Suprapubic skin (tissue), 4 donors: ENCODE results near the gene MKX. TPM values are rescaled to one million over a fixed set of nuclear protein-coding genes. Genes with fewer than 3 reads are reported as not detected.

ENCODE experiments used
- DNase-seq, 2 donors: peaks; one replicate each; pipeline ENCODE4 v3.0.0-alpha.2; 2019; ENCODE audit warnings: low spot score in 2 of 2
- H3K27ac ChIP-seq: fragments of 200-600 bp; sonication (generic); one replicate; pipeline ENCODE4 v1.5.1; 2019
- H3K27me3 ChIP-seq: fragments of 200-600 bp; sonication (generic); one replicate; pipeline ENCODE4 v1.5.1; 2019
- H3K36me3 ChIP-seq: fragments of 200-600 bp; sonication (generic); one replicate; pipeline ENCODE4 v1.5.1; 2019
- H3K4me1 ChIP-seq: fragments of 200-600 bp; sonication (generic); one replicate; pipeline ENCODE4 v1.5.1; 2019
- H3K4me3 ChIP-seq: fragments of 200-600 bp; sonication (generic); one replicate; pipeline ENCODE4 v1.5.1; 2019; ENCODE audit warnings: mild to moderate bottlenecking
- H3K9me3 ChIP-seq: fragments of 200-600 bp; sonication (generic); one replicate; pipeline ENCODE4 v1.5.1; 2019
- CTCF ChIP-seq, 2 donors: fragments of 200-600 bp in 1 of 2; fragments of 450-650 bp in 1 of 2; sonication (generic) in 1 of 2; IDR thresholded peaks; one replicate each; pipeline ENCODE4 v1.5.1; 2016 to 2019; ENCODE audit warnings: antibody characterized with exemption in 2 of 2, mild to moderate bottlenecking in 1 of 2, moderate library complexity in 1 of 2
- EP300 ChIP-seq: sonication (generic); formaldehyde crosslinking; IDR thresholded peaks from one replicate; pipeline ENCODE4 v1.6.1; 2017; ENCODE audit warnings: antibody characterized with exemption
- POLR2A ChIP-seq, 2 donors: fragments of 450-650 bp; IDR thresholded peaks; one replicate each; pipeline ENCODE4 v1.6.1; 2017; ENCODE audit warnings: antibody characterized with exemption in 2 of 2, mild to moderate bottlenecking in 2 of 2, moderate library complexity in 2 of 2
- POLR2AphosphoS5 ChIP-seq, 3 donors: sonication (generic); formaldehyde crosslinking; IDR thresholded peaks; one replicate each; pipeline ENCODE4 v1.6.1; 2017; ENCODE audit warnings: antibody characterized with exemption in 3 of 3
- WGBS: methylation state at CpG from one replicate; pipeline ENCODE4 v1.1.5; 2018; 5-methylcytosine and 5-hydroxymethylcytosine counted together
- total RNA-seq, 4 donors: library from RNA; depleted of rRNA; stranded (reverse); fragments of >200 nt; gene quantifications; one replicate each; pipeline ENCODE4 v1.1.0, GENCODE V29; 2016

MKX gene
- total RNA-seq, 4 donors from 2014 or later, result 0.25 to 0.68 (median 0.55) TPM

GRCh38 chr10:27779462-27780015 lies 33.9 kb upstream of the MKX start:
- WGBS, result 54% methylated on average over 9 of the region's 9 CpGs
- TF ChIP-seq EP300 (no peak), CTCF (IDR thresholded peaks at IDR 0.05) (no peak), POLR2A (IDR thresholded peaks at IDR 0.05) (no peak), POLR2AphosphoS5 (IDR thresholded peaks at IDR 0.05) (no peak)

DNA sequence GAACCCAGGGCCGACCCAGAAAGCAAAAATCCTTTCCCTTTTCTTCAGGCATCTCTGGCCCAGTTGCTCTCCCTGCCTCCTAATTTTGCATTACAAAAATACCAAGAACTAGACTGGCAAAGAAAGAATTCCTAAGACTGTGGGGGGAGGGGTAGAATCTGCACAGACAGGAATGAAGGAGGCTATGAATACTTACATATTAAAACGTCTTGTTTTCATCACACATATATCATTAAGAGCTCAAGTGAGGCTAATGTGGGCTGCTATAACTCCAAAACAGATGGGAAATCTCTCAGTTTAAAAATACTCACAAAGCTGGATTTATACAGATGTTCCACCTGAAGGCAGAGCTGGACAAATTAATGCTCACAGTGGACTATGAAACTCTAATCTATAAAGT lies 29.2 kb upstream of the MKX start:
- DNase-seq, result no peak
- no peak for TF ChIP-seq CTCF (IDR thresholded peaks at IDR 0.05)
- TF ChIP-seq POLR2AphosphoS5 (IDR thresholded peaks at IDR 0.05), result no peak
- no peak for TF ChIP-seq POLR2A (IDR thresholded peaks at IDR 0.05)
- TF ChIP-seq EP300, result no peak
- Histone ChIP-seq H3K4me1 (no peaks in the 10 kb centered on the region), H3K4me3 (no peak overlapping the region), H3K27me3 (peaks cover 31% of the 10 kb centered on the region), H3K9me3 (no peaks in the 10 kb centered on the region), H3K36me3 (no peaks in the 10 kb centered on the region), H3K27ac (no peak overlapping the region)
- WGBS, result 28% methylated on average over 2 of the region's 2 CpGs

More at GRCh38 chr10:27779462-27780015, 33.9 kb upstream of the MKX start:
- Histone ChIP-seq H3K4me3 (no peak overlapping the region), H3K36me3 (no peaks in the 10 kb centered on the region), H3K4me1 (no peaks in the 10 kb centered on the region), H3K27me3 (peaks cover 15% of the 10 kb centered on the region), H3K27ac (no peak overlapping the region), H3K9me3 (no peaks in the 10 kb centered on the region)
- no peak for DNase-seq

GRCh38 chr10:27771231-27771630 lies 25.6 kb upstream of the MKX start:
- no peak overlapping the region for H3K4me3 ChIP-seq
- H3K4me1 ChIP-seq, result no peaks in the 10 kb centered on the region
- H3K27ac ChIP-seq, result no peak overlapping the region
- DNase-seq, result no peak
- TF ChIP-seq POLR2A (IDR thresholded peaks at IDR 0.05), result no peak
- TF ChIP-seq CTCF (IDR thresholded peaks at IDR 0.05), result no peak
- no peak for TF ChIP-seq POLR2AphosphoS5 (IDR thresholded peaks at IDR 0.05)
- no peak for TF ChIP-seq EP300
- H3K36me3 ChIP-seq, result no peaks in the 10 kb centered on the region
- H3K9me3 ChIP-seq, result no peaks in the 10 kb centered on the region
- H3K27me3 ChIP-seq, result peaks cover 22% of the 10 kb centered on the region
- 81% methylated on average over 4 of the region's 4 CpGs for WGBS

- 88% methylated on average over 2 of the region's 2 CpGs for WGBS
- no peak for DNase-seq
These were observed 24.6 kb upstream of the MKX start for GRCh38 chr10:27770181-27770580.

DNA sequence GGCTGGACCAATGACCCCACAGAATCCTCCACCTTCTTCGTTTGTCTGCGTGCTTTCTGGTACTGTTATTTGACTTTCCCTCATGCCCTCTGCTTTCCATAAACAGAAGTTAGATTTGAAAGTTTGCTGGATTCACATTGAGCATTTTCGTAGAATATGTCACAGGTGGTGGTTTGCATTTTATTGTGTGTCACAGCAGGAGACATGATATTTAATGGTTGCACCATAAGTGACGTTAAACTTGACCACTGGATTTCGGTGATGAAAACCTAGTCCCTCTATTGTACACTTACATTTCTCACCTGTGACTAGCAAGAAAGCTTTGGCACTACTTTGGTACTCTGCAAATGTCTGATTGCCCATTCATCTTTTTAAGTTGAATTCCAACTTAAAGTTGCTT lies 15.2 kb upstream of the MKX start:
- TF ChIP-seq POLR2A (IDR thresholded peaks at IDR 0.05), result no peak
- TF ChIP-seq EP300, result no peak
- no peak for TF ChIP-seq CTCF (IDR thresholded peaks at IDR 0.05)
- TF ChIP-seq POLR2AphosphoS5 (IDR thresholded peaks at IDR 0.05), result no peak
- H3K4me1 ChIP-seq, result no peaks in the 10 kb centered on the region
- no peaks in the 10 kb centered on the region for H3K9me3 ChIP-seq
- no peak overlapping the region for H3K4me3 ChIP-seq
- DNase-seq, result no peak
- 93% methylated on average over 5 of the region's 5 CpGs for WGBS
- no peaks in the 10 kb centered on the region for H3K36me3 ChIP-seq
- H3K27ac ChIP-seq, result no peak overlapping the region
- H3K27me3 ChIP-seq, result no peaks in the 10 kb centered on the region

More at GRCh38 chr10:27770181-27770580, 24.6 kb upstream of the MKX start:
- Histone ChIP-seq H3K36me3 (no peaks in the 10 kb centered on the region), H3K27me3 (peaks cover 16% of the 10 kb centered on the region), H3K4me3 (no peak overlapping the region), H3K27ac (no peak overlapping the region), H3K9me3 (no peaks in the 10 kb centered on the region), H3K4me1 (no peaks in the 10 kb centered on the region)
- TF ChIP-seq EP300 (no peak), CTCF (IDR thresholded peaks at IDR 0.05) (no peak)
